Naive thymus-derived CD4-positive, alpha-beta T cell (primary cell): ENCODE results near the gene PBX3. TPM values are rescaled to one million over a fixed set of nuclear protein-coding genes. Genes with fewer than 3 reads are reported as not detected.

Source experiments
- ATAC-seq: fragments of 150-1000 bp; cut with Tn5 transposase; 2 replicates; pipeline ENCODE4 v1.10.0; 2021; ENCODE audit warnings: mild to moderate bottlenecking, moderate library complexity
- CTCF ChIA-PET: fragments of 350-600 bp; sonication (Branson Sonifier 250); formaldehyde crosslinking; loops from one replicate; lab custom pipeline; 2021; ENCODE audit warnings: antibody characterized with exemption; lab: Charles Lee
- POLR2A ChIA-PET: fragments of 350-600 bp; sonication (Branson Sonifier 250); formaldehyde crosslinking; loops from one replicate; lab custom pipeline; 2021; ENCODE audit warnings: antibody characterized with exemption, inconsistent platforms; lab: Charles Lee
- DNase-seq, 9 donors: peaks; one replicate each; pipeline versions ENCODE4 v3.0.0 to v3.0.0-alpha.2; 2020 to 2022; ENCODE audit warnings: mixed read lengths in 1 of 9
- H3K27ac ChIP-seq: one replicate; pipeline ENCODE4 v1.7.0; 2013; ENCODE audit warnings: mild to moderate bottlenecking, low read depth, low read length, moderate library complexity
- H3K27me3 ChIP-seq, 2 donors: one replicate each; pipeline ENCODE4 v1.7.0; 2013; ENCODE audit warnings: low read length in 2 of 2, mild to moderate bottlenecking in 2 of 2, moderate library complexity in 2 of 2; ENCODE audit not compliant: control insufficient read depth in 2 of 2, insufficient read depth in 2 of 2
- H3K36me3 ChIP-seq, 3 experiments: 1 replicate in 2 of 3; 2 replicates in 1 of 3; pipeline ENCODE4 v1.7.0; 2013; ENCODE audit warnings: low read length in 3 of 3, mild to moderate bottlenecking in 3 of 3, moderate library complexity in 1 of 3; ENCODE audit not compliant: insufficient read depth in 3 of 3, control insufficient read depth in 2 of 3
- H3K4me1 ChIP-seq, 2 donors: one replicate each; pipeline ENCODE4 v1.7.0; 2013; ENCODE audit warnings: low read length in 2 of 2, mild to moderate bottlenecking in 2 of 2, moderate library complexity in 1 of 2; ENCODE audit not compliant: control insufficient read depth in 2 of 2, insufficient read depth in 2 of 2
- H3K4me3 ChIP-seq: 2 replicates; pipeline ENCODE4 v1.7.0; 2013; ENCODE audit warnings: mild to moderate bottlenecking, low read length
- H3K9me3 ChIP-seq, 3 experiments: 1 replicate in 2 of 3; 2 replicates in 1 of 3; pipeline ENCODE4 v1.7.0; 2013; ENCODE audit warnings: low read length in 3 of 3; ENCODE audit not compliant: control insufficient read depth in 2 of 3
- H3K27ac Mint-ChIP-seq, 9 donors: one replicate each; pipeline ENCODE4 v1.8.0; 2020 to 2022; ENCODE audit warnings: mixed read lengths in 9 of 9, mild to moderate bottlenecking in 8 of 9, moderate library complexity in 5 of 9, inconsistent platforms in 2 of 9
- H3K27me3 Mint-ChIP-seq, 5 donors: one replicate each; pipeline ENCODE4 v1.8.0; 2021 to 2022; ENCODE audit warnings: mixed read lengths in 5 of 5, mild to moderate bottlenecking in 1 of 5
- H3K36me3 Mint-ChIP-seq, 5 donors: one replicate each; pipeline ENCODE4 v1.8.0; 2020 to 2022; ENCODE audit warnings: mixed read lengths in 5 of 5, mild to moderate bottlenecking in 3 of 5, inconsistent platforms in 1 of 5
- H3K4me1 Mint-ChIP-seq, 7 donors: one replicate each; pipeline ENCODE4 v1.8.0; 2020 to 2022; ENCODE audit warnings: mixed read lengths in 7 of 7, mild to moderate bottlenecking in 3 of 7, inconsistent platforms in 1 of 7
- H3K4me3 Mint-ChIP-seq, 10 donors: one replicate each; pipeline ENCODE4 v1.8.0; 2020 to 2022; ENCODE audit warnings: mild to moderate bottlenecking in 10 of 10, mixed read lengths in 10 of 10, moderate library complexity in 6 of 10, inconsistent platforms in 2 of 10
- H3K9me3 Mint-ChIP-seq, 11 donors: one replicate each; pipeline ENCODE4 v1.8.0; 2020 to 2022; ENCODE audit warnings: mixed read lengths in 11 of 11, mild to moderate bottlenecking in 4 of 11, inconsistent platforms in 1 of 11, moderate library complexity in 1 of 11
- intact Hi-C, 2 donors: fragments of 100-400 bp; cut with micrococcal nuclease; formaldehyde crosslinking; loops; one replicate each; pipeline ENCODE4 v1.15.1; 2023
- polyA plus RNA-seq, 2 donors: library from polyadenylated mRNA; unstranded; fragments of 300-500 nt; fragmentation: Illumina TruSeq; gene quantifications; one replicate each; pipeline ENCODE4 v1.2.3, GENCODE V29; 2021
- total RNA-seq, 6 experiments: library from RNA in 5 of 6; stranded (reverse) in 5 of 6; gene quantifications; 1 replicate in 5 of 6; 2 replicates in 1 of 6; pipeline ENCODE4 v1.2.3 and lab custom pipeline; 2021 to 2026

The PBX3 gene
- total and polyA plus RNA-seq, 7 experiments from 2014 or later = 3.6 to 38.1 (median 18.9) TPM

DNA sequence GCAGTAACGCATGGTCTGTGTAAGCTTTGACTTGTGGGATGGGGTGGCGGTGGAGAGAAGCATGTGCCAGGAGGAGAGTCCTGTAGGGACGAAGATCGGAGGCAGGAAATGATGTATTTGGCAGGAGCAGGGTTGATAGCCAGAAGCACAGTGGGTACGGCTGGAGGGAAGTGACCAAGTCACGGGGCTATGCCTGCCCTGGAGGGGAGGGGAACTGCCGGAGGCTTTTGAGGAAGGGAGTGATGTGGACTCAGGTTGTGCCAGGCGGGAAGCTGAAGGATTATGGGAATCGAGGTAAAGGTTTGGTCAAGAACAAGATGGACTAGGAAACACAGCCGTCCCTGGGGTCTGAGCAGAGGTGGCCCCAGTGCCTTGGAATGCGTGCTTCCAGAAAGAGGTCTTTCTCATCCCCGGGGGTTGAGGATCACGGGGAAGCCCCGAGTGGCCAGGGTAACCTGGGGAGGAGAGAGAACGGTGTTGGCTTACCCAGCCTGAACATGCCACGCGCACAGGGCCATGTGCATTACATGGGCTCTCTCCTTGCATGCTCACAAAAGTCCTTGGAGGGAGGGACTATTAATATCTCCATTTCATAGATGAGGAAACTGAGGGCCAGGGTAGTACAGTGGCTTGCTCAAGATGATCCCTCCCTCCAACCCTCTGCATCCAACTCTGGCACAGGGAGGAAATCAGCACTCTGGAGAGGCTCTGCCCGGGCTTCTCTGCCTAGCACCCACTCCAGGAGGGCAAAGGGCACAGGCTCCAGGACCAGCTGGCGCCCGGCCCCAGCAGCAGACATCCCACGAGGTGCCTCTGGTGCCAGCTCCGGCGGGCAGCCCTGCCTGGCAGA is 253.8 kb downstream of the PBX3 start:
- Histone ChIP-seq H3K27me3 (no peaks in the 10 kb centered on the region), H3K4me1 (no peaks in the 10 kb centered on the region), H3K36me3 (no peaks in the 10 kb centered on the region), H3K9me3 (no peaks in the 10 kb centered on the region), H3K27ac (no peak overlapping the region), H3K4me3 (no peak overlapping the region)
- no peak overlapping the region for H3K4me3 Mint-ChIP-seq
- CTCF ChIA-PET = no interaction called here
- peaks cover 0 to 3% (median 0%) of the 10 kb centered on the region in 11 donors for H3K9me3 Mint-ChIP-seq
- H3K4me1 Mint-ChIP-seq = peaks cover 0 to 6% (median 0%) of the 10 kb centered on the region in 7 donors
- H3K36me3 Mint-ChIP-seq = no peaks in the 10 kb centered on the region
- ATAC-seq (no peak), DNase-seq (no peak)
- H3K27ac Mint-ChIP-seq = peak overlapping the region in 1 of 9 donors; percentile 1
- H3K27me3 Mint-ChIP-seq = peaks cover 0 to 12% (median 5%) of the 10 kb centered on the region in 5 donors
- intact Hi-C loops = no loop called here
- POLR2A ChIA-PET = no interaction called here

GRCh38 chr9:126001581-126002225 is 254.5 kb downstream of the PBX3 start:
- CTCF ChIA-PET = no interaction called here
- Mint-ChIP-seq H3K27ac (no peak overlapping the region), H3K9me3 (peaks cover 0 to 5% (median 0%) of the 10 kb centered on the region in 11 donors), H3K4me3 (no peak overlapping the region), H3K4me1 (peaks cover 0 to 6% (median 0%) of the 10 kb centered on the region in 7 donors), H3K36me3 (no peaks in the 10 kb centered on the region), H3K27me3 (peaks cover 0 to 12% (median 6%) of the 10 kb centered on the region in 5 donors)
- no peak overlapping the region for H3K4me3 ChIP-seq
- POLR2A ChIA-PET = no interaction called here
- H3K27ac ChIP-seq = no peak overlapping the region
- no peaks in the 10 kb centered on the region for H3K27me3 ChIP-seq
- ATAC-seq (no peak), DNase-seq (no peak)
- no peaks in the 10 kb centered on the region for H3K36me3 ChIP-seq
- no peaks in the 10 kb centered on the region for H3K4me1 ChIP-seq
- H3K9me3 ChIP-seq = no peaks in the 10 kb centered on the region
- intact Hi-C loops = no loop called here

DNA sequence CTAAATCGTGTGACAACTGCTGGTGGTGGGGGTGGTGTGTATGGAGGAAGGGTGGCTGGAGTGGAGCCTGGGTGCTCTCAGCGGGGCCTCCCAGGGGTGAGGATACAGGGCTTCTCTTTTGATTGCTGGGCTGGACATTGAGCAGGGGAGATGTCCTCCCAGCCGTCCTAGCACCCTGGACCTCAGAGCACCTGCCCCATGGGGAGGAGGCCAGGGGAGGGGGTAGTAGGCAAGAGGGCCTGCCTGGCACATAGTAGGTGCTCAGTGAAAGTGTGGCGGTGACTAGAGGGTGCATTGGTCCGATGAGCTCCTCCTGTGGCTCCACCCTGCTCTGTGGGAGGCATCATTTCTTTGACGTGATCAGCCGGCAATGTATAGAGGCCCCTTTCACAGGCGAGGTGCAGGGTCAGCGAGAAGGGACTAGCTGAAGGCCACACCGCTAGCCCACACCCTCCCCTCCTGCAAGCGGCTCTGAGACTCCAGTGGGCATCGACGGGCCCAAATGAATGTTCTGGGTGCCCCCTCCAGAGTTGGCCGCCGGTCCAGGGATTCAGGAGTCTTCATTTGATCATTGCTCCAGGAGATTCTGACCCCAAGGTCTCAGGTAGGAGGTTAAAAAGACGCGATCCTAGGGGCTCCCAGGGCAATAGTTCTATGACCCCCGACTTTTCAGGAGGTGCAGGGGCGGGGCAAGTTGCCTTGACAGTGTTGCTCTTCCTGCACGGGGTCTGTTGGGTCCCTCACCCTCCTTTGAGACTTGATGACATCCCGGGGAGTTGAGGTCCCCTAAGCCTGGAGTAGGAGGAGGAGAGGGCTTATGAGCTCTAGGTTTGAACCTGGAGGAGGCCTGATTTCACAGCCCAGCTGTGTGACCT is 255.5 kb downstream of the PBX3 start:
- H3K27ac Mint-ChIP-seq = no peak overlapping the region
- Histone ChIP-seq H3K27ac (no peak overlapping the region), H3K36me3 (no peaks in the 10 kb centered on the region), H3K4me3 (no peak overlapping the region), H3K4me1 (no peaks in the 10 kb centered on the region), H3K27me3 (no peaks in the 10 kb centered on the region), H3K9me3 (peaks cover 0 to 5% (median 0%) of the 10 kb centered on the region in 3 experiments)
- intact Hi-C loops = no loop called here
- POLR2A ChIA-PET = no interaction called here
- peaks cover 0 to 9% (median 4%) of the 10 kb centered on the region in 11 donors for H3K9me3 Mint-ChIP-seq
- CTCF ChIA-PET = no interaction called here
- DNase-seq = no peak
- peaks cover 0 to 6% (median 0%) of the 10 kb centered on the region in 7 donors for H3K4me1 Mint-ChIP-seq
- H3K36me3 Mint-ChIP-seq = no peaks in the 10 kb centered on the region
- no peak overlapping the region for H3K4me3 Mint-ChIP-seq
- no peak for ATAC-seq
- peaks cover 0 to 13% (median 6%) of the 10 kb centered on the region in 5 donors for H3K27me3 Mint-ChIP-seq

DNA sequence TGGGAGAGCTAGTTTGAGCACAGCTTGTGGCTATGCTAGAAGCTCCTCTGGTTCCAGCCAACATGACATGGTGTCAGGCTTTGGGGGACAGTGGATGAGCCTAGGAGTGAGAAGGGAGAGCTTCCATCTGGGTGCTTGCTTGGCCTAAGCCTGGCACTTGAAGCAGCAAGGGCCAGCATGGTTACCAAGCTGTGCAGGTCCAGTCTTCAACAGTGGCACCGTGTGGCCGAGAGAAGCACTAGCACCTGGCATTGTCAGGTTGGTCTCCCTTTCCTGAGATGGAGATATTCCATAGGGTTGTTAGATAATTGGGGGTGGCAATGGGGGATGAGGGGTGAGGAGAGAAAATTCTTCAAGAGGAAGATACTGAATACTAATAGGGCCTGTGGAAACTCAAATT is 261.9 kb downstream of the PBX3 start:
- Histone ChIP-seq H3K27me3 (no peaks in the 10 kb centered on the region), H3K9me3 (peaks cover 0 to 29% (median 4%) of the 10 kb centered on the region in 3 experiments), H3K27ac (no peak overlapping the region), H3K4me1 (no peaks in the 10 kb centered on the region), H3K36me3 (no peaks in the 10 kb centered on the region), H3K4me3 (no peak overlapping the region)
- intact Hi-C loops = no loop called here
- Mint-ChIP-seq H3K27ac (no peak overlapping the region), H3K4me3 (no peak overlapping the region), H3K27me3 (peaks cover 0 to 22% (median 0%) of the 10 kb centered on the region in 5 donors), H3K36me3 (peaks cover 0 to 19% (median 3%) of the 10 kb centered on the region in 5 donors), H3K4me1 (no peaks in the 10 kb centered on the region), H3K9me3 (peaks cover 7 to 48% (median 25%) of the 10 kb centered on the region in 11 donors)
- DNase-seq = no peak
- no peak for ATAC-seq
- POLR2A ChIA-PET = no interaction called here
- CTCF ChIA-PET = no interaction called here

DNA sequence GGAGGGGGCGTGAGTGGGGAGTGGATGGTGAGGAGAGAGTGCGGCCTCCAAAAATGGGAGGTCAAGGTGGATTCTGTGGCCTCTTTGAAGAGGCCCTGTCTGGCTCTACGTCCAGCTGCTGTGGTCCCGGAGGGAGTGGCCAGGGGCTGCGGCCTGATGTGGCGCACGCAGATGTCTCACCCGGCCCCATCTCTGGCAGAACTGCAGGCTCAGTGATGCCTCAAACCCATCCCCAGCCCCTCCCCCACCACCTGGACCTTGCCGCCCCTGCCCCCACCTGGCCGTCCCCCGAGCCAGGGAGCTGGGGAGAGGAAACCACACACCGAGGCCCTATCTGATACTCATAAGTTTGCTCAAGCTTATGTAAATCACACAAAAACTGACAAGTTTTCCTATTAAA is 267.6 kb downstream of the PBX3 start:
- Histone ChIP-seq H3K27ac (no peak overlapping the region), H3K27me3 (no peaks in the 10 kb centered on the region), H3K4me1 (no peaks in the 10 kb centered on the region), H3K36me3 (no peaks in the 10 kb centered on the region), H3K9me3 (peaks cover 0 to 4% (median 0%) of the 10 kb centered on the region in 3 experiments), H3K4me3 (no peak overlapping the region)
- ATAC-seq = no peak
- CTCF ChIA-PET = no interaction called here
- no peak for DNase-seq
- Mint-ChIP-seq H3K4me3 (no peak overlapping the region), H3K4me1 (no peaks in the 10 kb centered on the region), H3K9me3 (peaks cover 0 to 18% (median 5%) of the 10 kb centered on the region in 11 donors), H3K27me3 (peaks cover 0 to 10% (median 5%) of the 10 kb centered on the region in 5 donors), H3K27ac (no peak overlapping the region), H3K36me3 (peaks cover 0 to 4% (median 0%) of the 10 kb centered on the region in 5 donors)
- POLR2A ChIA-PET = no interaction called here
- intact Hi-C loops = no loop called here

- peaks cover 0 to 11% (median 0%) of the 10 kb centered on the region in 11 donors for H3K9me3 Mint-ChIP-seq
- POLR2A ChIA-PET = no interaction called here
- H3K4me1 ChIP-seq = no peaks in the 10 kb centered on the region
- no peak for ATAC-seq
- H3K27me3 ChIP-seq = no peaks in the 10 kb centered on the region
- H3K36me3 Mint-ChIP-seq = no peaks in the 10 kb centered on the region
- no peak for DNase-seq
- H3K27ac Mint-ChIP-seq = no peak overlapping the region
- no peak overlapping the region for H3K27ac ChIP-seq
- intact Hi-C loops = no loop called here
- no peak overlapping the region for H3K4me3 ChIP-seq
- CTCF ChIA-PET = no interaction called here
- no peak overlapping the region for H3K4me3 Mint-ChIP-seq
- no peaks in the 10 kb centered on the region for H3K4me1 Mint-ChIP-seq
- H3K27me3 Mint-ChIP-seq = peaks cover 0 to 10% (median 5%) of the 10 kb centered on the region in 5 donors
- peaks cover 0 to 2% (median 0%) of the 10 kb centered on the region in 3 experiments for H3K9me3 ChIP-seq
- H3K36me3 ChIP-seq = no peaks in the 10 kb centered on the region
Observed at GRCh38 chr9:126015424-126015823, 268.3 kb downstream of the PBX3 start.
